Brain pericyte (primary cell): Measurements from ENCODE around the gene CCDC102B.
"Not testable (repeated sequence)": the region's sequence is repeated elsewhere in the genome, so short reads cannot be mapped to it uniquely, and the experiment has no call there.

Experiments
- DNase-seq: peaks from one replicate; pipeline ENCODE4 v3.0.0-alpha.2; 2012; ENCODE audit warnings: low read depth, low spot score

The CCDC102B gene

GRCh38 chr18:68830256-68831045 is 32.6 kb downstream of the CCDC102B start:
- no peak for DNase-seq

DNA sequence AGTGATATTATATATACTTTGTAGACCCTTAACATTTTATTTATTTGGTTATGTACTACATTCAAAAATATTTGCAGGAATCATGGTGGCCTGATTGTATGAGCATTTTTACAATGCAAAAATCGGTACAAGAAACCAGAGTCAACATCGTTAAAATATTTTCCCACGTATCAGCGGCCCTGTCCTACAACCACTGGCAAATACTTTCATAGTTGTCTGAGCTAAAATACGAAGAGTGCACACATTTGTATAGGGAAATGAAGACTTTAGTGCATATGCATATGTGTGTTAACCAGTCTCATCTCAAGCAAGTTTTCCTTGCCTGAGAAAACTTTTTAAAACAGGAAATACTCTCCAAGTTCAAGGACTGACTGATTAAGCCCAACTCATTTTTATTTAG is 35.9 kb downstream of the CCDC102B start:
- no peak for DNase-seq

GRCh38 chr18:68837665-68838451 is 40.0 kb downstream of the CCDC102B start:
- DNase-seq = no peak

- DNase-seq = no peak
Measured at GRCh38 chr18:68839701-68840100, 41.8 kb downstream of the CCDC102B start.

DNA sequence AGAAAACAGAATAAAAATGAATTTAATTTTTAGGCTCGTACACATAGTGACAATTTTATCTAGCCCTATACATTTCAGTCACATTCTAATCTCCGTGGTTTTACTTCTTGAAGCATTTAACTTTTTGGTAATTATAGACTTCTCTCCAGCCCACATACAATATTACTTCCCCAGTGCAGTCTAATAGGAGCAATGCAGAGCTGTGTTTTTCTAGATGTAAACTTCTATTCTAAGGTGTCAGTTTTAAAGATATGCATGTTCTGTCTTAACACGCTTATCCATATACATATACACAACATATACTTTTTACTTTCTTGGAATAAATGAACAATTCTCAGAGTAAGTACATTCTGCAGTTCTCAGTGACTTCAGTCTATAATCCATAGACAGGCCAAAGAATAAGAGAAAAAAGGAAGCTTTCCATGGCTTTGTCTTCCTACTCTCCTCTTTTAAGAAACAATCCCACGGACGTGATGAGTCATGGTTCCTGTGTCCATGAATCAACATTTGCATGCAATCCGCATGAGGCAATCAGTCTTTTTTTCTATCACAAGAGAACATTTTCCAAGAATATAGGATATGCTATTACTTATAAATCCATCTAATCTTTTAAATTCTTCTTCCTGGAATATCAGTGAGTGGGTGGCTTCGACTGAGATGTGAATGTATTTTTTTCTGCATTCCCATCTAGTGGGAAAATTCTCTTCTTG is 42.8 kb downstream of the CCDC102B start:
- DNase-seq = peak; percentile 62

- DNase-seq = no peak
Measured at GRCh38 chr18:68841301-68841700, 43.4 kb downstream of the CCDC102B start.

- no peak for DNase-seq
Measured at GRCh38 chr18:68842951-68843350, 45.1 kb downstream of the CCDC102B start.

- DNase-seq = no peak
Measured at GRCh38 chr18:68843473-68844089, 45.7 kb downstream of the CCDC102B start.

DNA sequence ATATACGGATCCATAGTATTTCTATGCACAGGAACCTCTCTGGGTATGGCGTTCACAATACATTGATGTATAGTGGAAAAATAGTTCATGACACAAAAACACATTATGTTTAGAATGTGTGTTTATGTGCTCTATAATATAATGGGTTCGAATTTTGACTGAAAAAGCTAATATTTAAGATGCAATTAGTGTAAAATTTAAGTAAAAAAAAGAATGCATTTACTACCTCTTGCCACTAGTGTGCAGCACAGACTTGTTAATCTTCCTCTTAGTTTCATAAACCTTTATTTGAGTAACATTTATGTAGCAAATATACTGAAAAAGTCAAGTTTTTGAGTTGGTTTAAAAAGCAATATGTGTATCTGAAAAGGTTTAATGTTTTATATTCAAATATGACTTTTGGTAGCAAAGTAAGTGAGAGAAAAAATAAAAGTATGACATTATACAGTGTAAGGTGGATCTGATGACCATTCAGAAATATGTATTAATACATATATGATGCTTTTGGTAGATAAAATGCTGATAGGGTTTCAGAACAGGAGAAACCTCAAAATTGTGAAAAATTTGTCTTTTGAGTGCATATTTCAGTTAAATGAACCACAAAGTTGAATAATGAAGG is 49.4 kb downstream of the CCDC102B start:
- DNase-seq = no peak

- DNase-seq = no peak
Measured at GRCh38 chr18:68848242-68848641, 50.4 kb downstream of the CCDC102B start.

GRCh38 chr18:68854786-68855391 is 57.0 kb downstream of the CCDC102B start:
- no peak for DNase-seq

DNA sequence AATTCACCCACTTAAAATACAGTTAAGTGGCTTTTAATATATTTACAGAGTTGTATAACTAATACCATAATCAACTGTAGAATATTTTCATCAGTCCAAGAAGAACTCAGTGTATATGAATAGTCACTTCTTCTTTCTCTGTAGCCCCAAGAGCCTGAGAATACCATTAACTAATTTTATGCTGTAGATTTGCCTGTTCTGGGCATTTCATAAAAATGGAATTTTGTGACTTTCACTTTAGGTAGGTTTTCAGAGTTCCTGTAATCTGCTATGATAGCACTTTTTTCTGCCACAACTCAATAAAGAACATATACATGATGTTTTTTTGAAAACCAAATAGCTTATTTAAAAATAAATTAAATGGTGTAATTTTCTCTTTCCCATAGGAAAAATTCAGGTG is 57.6 kb downstream of the CCDC102B start:
- no peak for DNase-seq

- DNase-seq = no peak
Measured at GRCh38 chr18:68861365-68861764, 63.5 kb downstream of the CCDC102B start.

DNA sequence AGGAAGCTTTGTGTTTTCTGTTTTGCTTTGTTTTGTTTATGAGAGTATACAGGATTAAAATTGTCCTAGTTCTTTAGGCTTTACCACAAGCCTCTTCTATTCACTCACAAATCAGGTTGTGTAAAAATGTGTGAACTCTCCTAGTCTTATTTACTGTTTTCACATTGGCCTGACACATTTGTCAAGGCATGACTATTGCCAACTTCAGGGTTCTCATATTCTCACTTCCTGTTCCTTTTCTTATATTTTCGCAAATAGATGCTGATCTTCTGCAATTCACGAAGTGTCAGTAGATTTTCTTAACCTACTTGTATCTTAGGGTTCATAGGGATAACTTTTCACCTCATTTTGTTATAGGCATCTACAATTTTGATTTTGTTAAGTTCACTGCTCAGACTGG is 67.1 kb downstream of the CCDC102B start:
- no peak for DNase-seq

- no peak for DNase-seq
Measured at GRCh38 chr18:68865503-68865902, 67.6 kb downstream of the CCDC102B start.

- no peak for DNase-seq
Measured at GRCh38 chr18:68873003-68873402, 75.1 kb downstream of the CCDC102B start.

- DNase-seq = no peak
Measured at GRCh38 chr18:68874361-68874760, 76.5 kb downstream of the CCDC102B start.

DNA sequence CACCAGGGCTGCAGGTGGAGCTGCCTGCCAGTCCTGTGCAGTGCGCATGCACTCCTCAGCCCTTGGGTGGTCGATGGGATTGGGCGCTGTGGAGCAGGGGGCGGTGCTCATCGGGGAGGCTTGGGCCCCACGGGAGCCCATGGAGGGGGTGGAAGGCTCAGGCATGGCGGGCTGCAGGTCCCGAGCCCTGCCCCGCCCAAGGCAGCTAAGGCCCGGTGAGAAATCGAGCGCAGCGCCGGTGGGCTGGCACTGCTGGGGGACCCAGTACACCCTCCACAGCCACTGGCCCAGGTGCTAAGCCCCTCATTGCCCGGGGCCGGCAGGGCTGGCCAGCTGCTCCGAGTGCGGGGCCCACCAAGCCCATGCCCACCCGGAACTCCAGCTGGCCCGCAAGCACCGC is 82.1 kb downstream of the CCDC102B start:
- DNase-seq = not testable (repeated sequence)

DNA sequence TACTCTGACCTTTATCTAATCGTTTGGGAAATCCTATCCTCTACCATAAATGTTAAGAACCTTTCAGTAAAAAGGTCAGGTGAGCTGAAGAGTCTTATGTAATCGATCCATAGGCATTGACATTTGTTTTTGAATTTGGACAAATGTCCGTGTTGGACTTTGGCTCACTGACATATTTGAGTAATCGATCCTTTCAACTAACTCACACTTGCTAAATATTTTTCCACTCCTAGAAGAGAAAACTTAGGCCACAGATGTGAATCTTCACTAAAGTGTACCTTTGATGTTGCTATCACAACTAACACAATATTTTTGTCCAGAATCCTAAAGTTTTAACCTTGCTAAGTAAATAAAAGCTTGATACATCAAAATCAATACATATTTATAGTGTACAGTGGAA is 89.5 kb downstream of the CCDC102B start:
- DNase-seq = no peak

- no peak for DNase-seq
Measured at GRCh38 chr18:68893354-68893753, 95.5 kb downstream of the CCDC102B start.

GRCh38 chr18:68897286-68897685 is 99.4 kb downstream of the CCDC102B start:
- no peak for DNase-seq
